Dedifferentiated amniotic fluid mesenchymal stem cell (primary cell): ENCODE results near the gene CNTNAP5.

Experiments used
- DNase-seq: peaks from one replicate; pipeline ENCODE4 v3.0.0-alpha.2; 2016; ENCODE audit errors: extremely low spot score

Gene CNTNAP5

GRCh38 chr2:124898827-124899226 is 873.7 kb downstream of the CNTNAP5 start:
- DNase-seq = no peak

- no peak for DNase-seq
Measured at GRCh38 chr2:124908411-124908810, 883.3 kb downstream of the CNTNAP5 start.

- DNase-seq = no peak
Measured at GRCh38 chr2:124911560-124911959, 886.5 kb downstream of the CNTNAP5 start.

- DNase-seq = no peak
Measured at GRCh38 chr2:124913868-124914267, 888.8 kb downstream of the CNTNAP5 start.

- no peak for DNase-seq
Measured at GRCh38 chr2:124915567-124915966, 890.5 kb downstream of the CNTNAP5 start.

GRCh38 chr2:124919296-124919695 is 894.2 kb downstream of the CNTNAP5 start:
- DNase-seq = no peak

GRCh38 chr2:124920448-124920847 is 895.4 kb downstream of the CNTNAP5 start:
- no peak for DNase-seq

GRCh38 chr2:124921191-124921590 is 896.1 kb downstream of the CNTNAP5 start:
- no peak for DNase-seq

- DNase-seq = no peak
Measured at GRCh38 chr2:124923097-124923496, 898.0 kb downstream of the CNTNAP5 start.

GRCh38 chr2:124933883-124934282 is 908.8 kb downstream of the CNTNAP5 start:
- DNase-seq = no peak

GRCh38 chr2:124953921-124954320 is 928.8 kb downstream of the CNTNAP5 start:
- DNase-seq = no peak

- DNase-seq = no peak
Measured at GRCh38 chr2:124959581-124959980, 934.5 kb downstream of the CNTNAP5 start.

GRCh38 chr2:124961132-124961531 is 936.0 kb downstream of the CNTNAP5 start:
- no peak for DNase-seq
